NCI-H345 treated with DMSO at 0.1 percent for 48 hours (cell line): Measurements from ENCODE around the gene DAZAP2.
A peak's percentile ranks its signal among the peaks of the same experiment; 100 is the strongest.
"Not testable (repeated sequence)": the region's sequence is repeated elsewhere in the genome, so short reads cannot be mapped to it uniquely, and the experiment has no call there.

Experiments
- DNase-seq: peaks from one replicate; lab custom pipeline; 2025; ENCODE audit not compliant: unreplicated experiment; lab: John Stamatoyannopoulos, UW

DAZAP2 gene

GRCh38 chr12:51217133-51217967 is 21.3 kb upstream of the DAZAP2 start:
- no peak for DNase-seq

GRCh38 chr12:51217968-51218606 is 20.5 kb upstream of the DAZAP2 start, which contains the start of gene POU6F1:
Gene POU6F1 (minus strand): TSS chr12:51218062. CDS start chr12:51206836, 11,226 bp downstream.
- no peak for DNase-seq

GRCh38 chr12:51218607-51219161 is 19.9 kb upstream of the DAZAP2 start:
- DNase-seq: no peak

- no peak for DNase-seq
Observed at GRCh38 chr12:51219322-51219721, 19.3 kb upstream of the DAZAP2 start.

GRCh38 chr12:51219857-51220256 is 18.8 kb upstream of the DAZAP2 start:
- DNase-seq: not testable (repeated sequence)

GRCh38 chr12:51222461-51222860 is 16.2 kb upstream of the DAZAP2 start:
- no peak for DNase-seq

- DNase-seq: no peak
Observed at GRCh38 chr12:51224625-51225024, 14.0 kb upstream of the DAZAP2 start.

GRCh38 chr12:51225234-51225633 is 13.4 kb upstream of the DAZAP2 start:
- no peak for DNase-seq

- DNase-seq: no peak
Observed at GRCh38 chr12:51225771-51226170, 12.9 kb upstream of the DAZAP2 start.

GRCh38 chr12:51227112-51227511 is 11.5 kb upstream of the DAZAP2 start:
- not testable (repeated sequence) for DNase-seq

GRCh38 chr12:51227962-51228361 is 10.7 kb upstream of the DAZAP2 start:
- DNase-seq: no peak

- no peak for DNase-seq
Observed at GRCh38 chr12:51229116-51229809, 9.4 kb upstream of the DAZAP2 start.

GRCh38 chr12:51232642-51233041 is 6.0 kb upstream of the DAZAP2 start:
- no peak for DNase-seq

GRCh38 chr12:51234530-51234929 is 4.1 kb upstream of the DAZAP2 start:
- DNase-seq: no peak

GRCh38 chr12:51238037-51238509 is 553 bp upstream of the DAZAP2 start:
- DNase-seq: peak; percentile 51

GRCh38 chr12:51240971-51241370 is 2.3 kb downstream of the DAZAP2 start:
- no peak for DNase-seq

- DNase-seq: no peak
Observed at GRCh38 chr12:51242120-51242519, 3.5 kb downstream of the DAZAP2 start.

GRCh38 chr12:51242876-51243275 is 4.2 kb downstream of the DAZAP2 start:
- no peak for DNase-seq

- DNase-seq: no peak
Observed at GRCh38 chr12:51244269-51244668, 5.6 kb downstream of the DAZAP2 start.

GRCh38 chr12:51245476-51246253 is 7.0 kb downstream of the DAZAP2 start:
- DNase-seq: no peak
